Globus pallidus (tissue), 1 donor: ENCODE results near the gene LRP3.

Experiments
- DNase-seq: peaks from one replicate; pipeline ENCODE4 v3.0.0-alpha.2; 2015; ENCODE audit warnings: low spot score

LRP3 gene

GRCh38 chr19:33255781-33256180 is 61.7 kb downstream of the LRP3 start:
- DNase-seq, result no peak

- DNase-seq, result no peak
Observed at GRCh38 chr19:33256261-33256660, 62.1 kb downstream of the LRP3 start.

DNA sequence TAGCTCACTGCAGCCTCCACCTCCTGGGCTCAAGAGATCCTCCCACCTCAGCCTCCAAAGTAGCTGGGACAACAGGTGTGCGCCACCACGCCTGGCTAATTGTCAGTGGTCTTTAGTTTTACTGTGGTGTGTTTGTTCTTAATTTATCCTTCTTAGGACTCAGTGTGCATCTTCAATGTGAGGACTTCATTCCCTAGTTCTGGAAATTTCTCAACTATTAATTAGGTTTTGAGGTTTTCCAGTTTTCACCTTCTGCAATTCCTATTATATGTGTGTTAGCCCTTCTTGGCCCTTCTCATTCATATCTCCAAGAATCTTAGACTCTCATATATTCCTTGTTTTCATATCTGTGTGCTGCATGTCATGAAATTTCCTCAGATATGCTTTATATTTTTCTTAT is 63.7 kb downstream of the LRP3 start:
- no peak for DNase-seq
